Astrocyte (in vitro differentiated cells and primary cell): ENCODE data around the gene SMIM36. TPM values are rescaled to one million over a fixed set of nuclear protein-coding genes. Genes with fewer than 3 reads are reported as not detected.

Experiments
- DNase-seq: peaks from one replicate; pipeline ENCODE4 v3.0.0-alpha.2; 2010; ENCODE audit warnings: low read depth
- FAIRE-seq: peaks from 2 replicates; lab custom pipeline; 2011; peaks lifted over from hg19 to GRCh38; lab: Jason Lieb, UNC
- H2AFZ ChIP-seq: 2 replicates; pipeline ENCODE4 v1.6.0; 2012; ENCODE audit warnings: low read depth, low read length, inconsistent platforms
- H3K27ac ChIP-seq: 2 replicates; pipeline ENCODE4 v1.5.1; 2011; ENCODE audit warnings: low read depth, low read length, inconsistent platforms
- H3K27me3 ChIP-seq: 2 replicates; pipeline ENCODE4 v1.6.0; 2011; ENCODE audit warnings: low read length, inconsistent platforms; ENCODE audit not compliant: insufficient read depth
- H3K36me3 ChIP-seq: 2 replicates; pipeline ENCODE4 v1.5.1; 2011; ENCODE audit warnings: low read length, inconsistent platforms; ENCODE audit not compliant: insufficient read depth
- H3K4me1 ChIP-seq: 2 replicates; pipeline ENCODE4 v1.5.1; 2011; ENCODE audit warnings: low read length, inconsistent platforms; ENCODE audit not compliant: insufficient read depth
- H3K4me2 ChIP-seq: 2 replicates; pipeline ENCODE4 v1.6.0; 2012; ENCODE audit warnings: low read length, inconsistent platforms
- H3K4me3 ChIP-seq: 2 replicates; pipeline ENCODE4 v1.5.1; 2011; ENCODE audit warnings: low read depth, mild to moderate bottlenecking, low read length, inconsistent platforms; ENCODE audit not compliant: insufficient read depth
- H3K79me2 ChIP-seq: 2 replicates; pipeline ENCODE4 v1.6.0; 2012; ENCODE audit warnings: mild to moderate bottlenecking, low read length, inconsistent platforms; ENCODE audit not compliant: insufficient read depth
- H3K9ac ChIP-seq: 2 replicates; pipeline ENCODE4 v1.6.0; 2012; ENCODE audit warnings: mild to moderate bottlenecking, low read length, inconsistent platforms
- H3K9me3 ChIP-seq: 2 replicates; pipeline ENCODE4 v1.5.1; 2012; ENCODE audit warnings: low read depth, mild to moderate bottlenecking, low read length, inconsistent platforms; ENCODE audit not compliant: insufficient read depth
- H4K20me1 ChIP-seq: 2 replicates; pipeline ENCODE4 v1.6.0; 2012; ENCODE audit warnings: low read length, inconsistent platforms; ENCODE audit not compliant: insufficient read depth
- H3K27ac Mint-ChIP-seq: one replicate; pipeline ENCODE4 v1.8.0; 2021; ENCODE audit warnings: mild to moderate bottlenecking, mixed read lengths; ENCODE audit not compliant: unreplicated experiment
- H3K27me3 Mint-ChIP-seq: one replicate; pipeline ENCODE4 v1.8.0; 2021; ENCODE audit warnings: low read depth, mixed read lengths; ENCODE audit not compliant: unreplicated experiment
- H3K36me3 Mint-ChIP-seq: one replicate; pipeline ENCODE4 v1.8.0; 2021; ENCODE audit warnings: low read depth, mixed read lengths; ENCODE audit not compliant: unreplicated experiment
- H3K4me1 Mint-ChIP-seq: one replicate; pipeline ENCODE4 v1.8.0; 2021; ENCODE audit warnings: low read depth, mixed read lengths; ENCODE audit not compliant: unreplicated experiment
- H3K4me3 Mint-ChIP-seq: one replicate; pipeline ENCODE4 v1.8.0; 2021; ENCODE audit warnings: mild to moderate bottlenecking, moderate library complexity, mixed read lengths; ENCODE audit not compliant: unreplicated experiment
- H3K9me3 Mint-ChIP-seq: one replicate; pipeline ENCODE4 v1.8.0; 2021; ENCODE audit warnings: mild to moderate bottlenecking, mixed read lengths; ENCODE audit not compliant: unreplicated experiment
- EZH2 ChIP-seq: IDR thresholded peaks from 2 replicates; pipeline ENCODE4 v1.6.1; 2012; ENCODE audit warnings: mild to moderate bottlenecking, low read length, inconsistent platforms; ENCODE audit not compliant: insufficient read depth
- total RNA-seq: library from RNA; stranded (reverse); gene quantifications from 2 replicates; pipeline ENCODE4 v1.2.1, GENCODE V29; 2021
- TF ChIP-seq, protein P1 (sequence below): IDR thresholded peaks from 2 replicates; pipeline ENCODE4 v1.5.1; 2011; ENCODE audit warnings: low read depth, mild to moderate bottlenecking, inconsistent platforms, low read length, moderate library complexity; ENCODE audit not compliant: insufficient read depth

The SMIM36 gene
- total RNA-seq, 1 donor from 2014 or later, result not detected

DNA sequence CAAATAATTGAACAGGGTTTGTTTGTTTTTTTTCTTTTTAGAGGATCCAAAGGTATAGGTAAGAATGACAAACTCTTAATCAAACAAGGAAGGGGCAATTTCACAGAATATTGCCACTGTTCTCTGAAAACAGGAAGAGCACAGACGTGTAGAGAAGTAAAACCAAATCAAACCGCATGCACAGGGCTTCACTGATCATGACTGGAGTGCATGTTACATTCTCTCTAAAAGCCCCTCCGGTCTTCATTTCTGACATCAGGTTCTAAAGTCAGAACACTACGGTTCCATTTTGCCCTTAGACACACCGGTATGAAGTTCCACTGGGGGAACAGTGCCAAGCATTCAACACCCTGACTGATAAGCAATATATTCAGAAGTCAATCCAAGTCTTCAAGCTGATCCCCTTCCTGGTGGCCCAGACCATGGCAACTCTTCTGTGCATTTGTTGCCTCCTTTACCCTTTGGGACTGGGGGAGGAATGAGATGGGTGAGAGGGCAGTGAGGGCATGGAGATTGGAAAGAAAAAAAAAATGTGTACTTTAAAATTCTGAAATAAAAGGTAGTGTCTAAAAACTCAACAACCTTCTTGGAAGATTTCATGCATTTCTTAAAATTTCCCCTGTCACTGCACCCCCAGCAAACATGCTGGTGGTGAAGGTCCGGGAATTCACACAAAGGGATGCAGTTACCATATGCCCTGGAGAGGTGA lies 91.0 kb downstream of the SMIM36 start:
- no peak for FAIRE-seq
- H2AFZ ChIP-seq, result peak overlapping the region; percentile 96

DNA sequence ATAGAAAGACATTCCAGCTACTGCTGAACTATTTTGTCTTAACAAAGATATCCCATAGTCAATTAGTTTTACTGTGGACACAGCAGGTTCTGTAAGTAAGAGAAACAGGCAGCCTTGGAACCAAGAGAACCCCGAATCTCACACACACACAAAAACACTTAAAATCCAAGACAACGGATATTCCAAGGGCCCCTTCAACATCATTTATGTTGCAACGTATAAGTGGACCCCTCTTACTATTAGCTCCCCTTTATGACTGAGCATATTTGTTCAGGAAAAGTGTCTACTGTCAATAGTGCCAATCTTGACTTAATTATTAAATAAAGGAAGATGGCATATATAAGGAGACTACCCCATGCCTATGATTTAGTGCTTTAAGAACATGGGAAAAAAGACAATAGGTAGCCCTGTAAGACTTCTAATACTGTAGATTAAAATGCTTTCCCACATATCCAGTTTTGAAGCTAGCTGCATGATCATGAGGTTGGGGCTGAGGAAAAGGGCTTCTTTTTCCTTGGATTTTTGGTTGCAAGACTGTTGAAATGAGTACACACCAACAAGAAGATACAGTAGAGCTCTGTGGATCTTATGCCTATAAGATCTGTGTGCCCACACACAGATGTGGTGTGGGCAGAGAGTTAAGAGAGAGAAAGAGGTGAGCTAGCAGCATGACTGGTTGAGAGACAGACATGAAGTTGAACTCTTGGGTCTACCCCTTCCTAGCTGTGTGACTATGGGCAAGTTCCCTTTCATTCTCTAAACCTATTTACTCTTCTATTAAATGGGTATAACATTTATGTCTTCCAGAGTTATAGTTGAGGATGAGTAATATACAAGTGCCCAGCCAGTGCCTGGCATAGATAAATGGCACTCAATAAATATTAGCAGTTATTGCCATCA lies 92.6 kb downstream of the SMIM36 start:
- H3K27me3 ChIP-seq, result peaks cover 4% of the 10 kb centered on the region
- no peak overlapping the region for H3K27ac ChIP-seq
- no peaks in the 10 kb centered on the region for H3K36me3 ChIP-seq
- no peak overlapping the region for H3K4me3 ChIP-seq
- no peak overlapping the region for H3K4me2 ChIP-seq
- no peak overlapping the region for H3K9ac ChIP-seq
- TF ChIP-seq, protein P1, sequence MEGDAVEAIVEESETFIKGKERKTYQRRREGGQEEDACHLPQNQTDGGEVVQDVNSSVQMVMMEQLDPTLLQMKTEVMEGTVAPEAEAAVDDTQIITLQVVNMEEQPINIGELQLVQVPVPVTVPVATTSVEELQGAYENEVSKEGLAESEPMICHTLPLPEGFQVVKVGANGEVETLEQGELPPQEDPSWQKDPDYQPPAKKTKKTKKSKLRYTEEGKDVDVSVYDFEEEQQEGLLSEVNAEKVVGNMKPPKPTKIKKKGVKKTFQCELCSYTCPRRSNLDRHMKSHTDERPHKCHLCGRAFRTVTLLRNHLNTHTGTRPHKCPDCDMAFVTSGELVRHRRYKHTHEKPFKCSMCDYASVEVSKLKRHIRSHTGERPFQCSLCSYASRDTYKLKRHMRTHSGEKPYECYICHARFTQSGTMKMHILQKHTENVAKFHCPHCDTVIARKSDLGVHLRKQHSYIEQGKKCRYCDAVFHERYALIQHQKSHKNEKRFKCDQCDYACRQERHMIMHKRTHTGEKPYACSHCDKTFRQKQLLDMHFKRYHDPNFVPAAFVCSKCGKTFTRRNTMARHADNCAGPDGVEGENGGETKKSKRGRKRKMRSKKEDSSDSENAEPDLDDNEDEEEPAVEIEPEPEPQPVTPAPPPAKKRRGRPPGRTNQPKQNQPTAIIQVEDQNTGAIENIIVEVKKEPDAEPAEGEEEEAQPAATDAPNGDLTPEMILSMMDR, result no peak
- TF ChIP-seq EZH2, result no peak
- peaks cover 10% of the 10 kb centered on the region for H3K4me1 ChIP-seq
- Mint-ChIP-seq H3K4me3 (no peak overlapping the region), H3K36me3 (no peaks in the 10 kb centered on the region), H3K27ac (no peak overlapping the region), H3K9me3 (no peaks in the 10 kb centered on the region), H3K4me1 (peaks cover 7% of the 10 kb centered on the region), H3K27me3 (no peaks in the 10 kb centered on the region)
- no peak for DNase-seq
- H2AFZ ChIP-seq, result no peak overlapping the region
- H4K20me1 ChIP-seq, result no peaks in the 10 kb centered on the region
- no peak for FAIRE-seq
- no peaks in the 10 kb centered on the region for H3K9me3 ChIP-seq
- peaks cover 11% of the 10 kb centered on the region for H3K79me2 ChIP-seq

More for the DNA sequence above, 91.0 kb downstream of the SMIM36 start:
- Histone ChIP-seq H3K4me2 (peak overlapping the region; percentile 100), H3K4me1 (peaks cover 10% of the 10 kb centered on the region), H3K4me3 (peak overlapping the region; percentile 91), H3K36me3 (no peaks in the 10 kb centered on the region), H3K9me3 (no peaks in the 10 kb centered on the region), H3K79me2 (peaks cover 11% of the 10 kb centered on the region), H3K27ac (no peak overlapping the region), H3K9ac (peak overlapping the region; percentile 89), H4K20me1 (no peaks in the 10 kb centered on the region), H3K27me3 (peaks cover 17% of the 10 kb centered on the region)
- Mint-ChIP-seq H3K36me3 (no peaks in the 10 kb centered on the region), H3K27ac (peak overlapping the region; percentile 50), H3K27me3 (peaks cover 8% of the 10 kb centered on the region), H3K4me1 (peaks cover 7% of the 10 kb centered on the region), H3K4me3 (peak overlapping the region; percentile 89), H3K9me3 (no peaks in the 10 kb centered on the region)
- DNase-seq, result no peak
- TF ChIP-seq, protein P1, result no peak
- no peak for TF ChIP-seq EZH2
